Measurements from ENCODE around the gene SPNS3.

DNA sequence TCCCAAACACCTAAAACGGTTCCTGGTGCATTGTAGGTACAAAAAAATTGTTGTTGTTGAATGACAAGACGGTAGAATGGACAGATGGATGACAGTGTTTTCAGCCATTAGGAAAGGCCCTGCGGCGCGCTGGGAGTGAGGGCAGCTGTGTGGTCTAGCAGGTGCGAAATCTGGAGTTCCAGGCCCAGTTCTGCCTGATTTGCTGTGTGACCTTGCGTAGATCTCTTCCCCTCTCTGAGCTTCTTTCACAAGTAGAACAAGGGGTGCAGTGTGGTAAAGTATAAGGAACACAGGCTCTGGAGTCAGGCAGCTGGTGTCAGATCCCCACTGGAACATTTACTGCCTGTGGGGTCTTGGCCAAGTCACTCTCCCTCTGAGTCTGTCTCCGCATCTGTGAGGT is 90.2 kb downstream of the SPNS3 start:
- TF ChIP-seq EZH2 (IDR thresholded peaks at IDR 0.05; ENCODE audit: borderline replicate concordance, insufficient read depth, low read length, poor library complexity, severe bottlenecking) (no peak), CTCF (IDR thresholded peaks at IDR 0.05; ENCODE audit: poor library complexity, severe bottlenecking) (no peak), TAF1 (IDR thresholded peaks at IDR 0.05; ENCODE audit: low read depth) (no peak), SMC3 (conservative IDR thresholded peaks at IDR 0.05; ENCODE audit: poor library complexity) (no peak), POLR2AphosphoS5 (IDR thresholded peaks at IDR 0.05) (no peak), MXI1 (conservative IDR thresholded peaks at IDR 0.05; ENCODE audit: poor library complexity, severe bottlenecking) (no peak), EP300 (conservative IDR thresholded peaks at IDR 0.05; ENCODE audit: poor library complexity, severe bottlenecking) (no peak)
- TF ChIP-seq, protein P1, sequence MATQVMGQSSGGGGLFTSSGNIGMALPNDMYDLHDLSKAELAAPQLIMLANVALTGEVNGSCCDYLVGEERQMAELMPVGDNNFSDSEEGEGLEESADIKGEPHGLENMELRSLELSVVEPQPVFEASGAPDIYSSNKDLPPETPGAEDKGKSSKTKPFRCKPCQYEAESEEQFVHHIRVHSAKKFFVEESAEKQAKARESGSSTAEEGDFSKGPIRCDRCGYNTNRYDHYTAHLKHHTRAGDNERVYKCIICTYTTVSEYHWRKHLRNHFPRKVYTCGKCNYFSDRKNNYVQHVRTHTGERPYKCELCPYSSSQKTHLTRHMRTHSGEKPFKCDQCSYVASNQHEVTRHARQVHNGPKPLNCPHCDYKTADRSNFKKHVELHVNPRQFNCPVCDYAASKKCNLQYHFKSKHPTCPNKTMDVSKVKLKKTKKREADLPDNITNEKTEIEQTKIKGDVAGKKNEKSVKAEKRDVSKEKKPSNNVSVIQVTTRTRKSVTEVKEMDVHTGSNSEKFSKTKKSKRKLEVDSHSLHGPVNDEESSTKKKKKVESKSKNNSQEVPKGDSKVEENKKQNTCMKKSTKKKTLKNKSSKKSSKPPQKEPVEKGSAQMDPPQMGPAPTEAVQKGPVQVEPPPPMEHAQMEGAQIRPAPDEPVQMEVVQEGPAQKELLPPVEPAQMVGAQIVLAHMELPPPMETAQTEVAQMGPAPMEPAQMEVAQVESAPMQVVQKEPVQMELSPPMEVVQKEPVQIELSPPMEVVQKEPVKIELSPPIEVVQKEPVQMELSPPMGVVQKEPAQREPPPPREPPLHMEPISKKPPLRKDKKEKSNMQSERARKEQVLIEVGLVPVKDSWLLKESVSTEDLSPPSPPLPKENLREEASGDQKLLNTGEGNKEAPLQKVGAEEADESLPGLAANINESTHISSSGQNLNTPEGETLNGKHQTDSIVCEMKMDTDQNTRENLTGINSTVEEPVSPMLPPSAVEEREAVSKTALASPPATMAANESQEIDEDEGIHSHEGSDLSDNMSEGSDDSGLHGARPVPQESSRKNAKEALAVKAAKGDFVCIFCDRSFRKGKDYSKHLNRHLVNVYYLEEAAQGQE (IDR thresholded peaks at IDR 0.05; ENCODE audit: borderline replicate concordance) = no peak
